ENCODE data around the gene DMXL1.
"Not testable (repeated sequence)": the region's sequence is repeated elsewhere in the genome, so short reads cannot be mapped to it uniquely, and the experiment has no call there.

- TF ChIP-seq CTCF (conservative IDR thresholded peaks at IDR 0.05); ZFX (IDR thresholded peaks at IDR 0.05): not testable (repeated sequence)
Observed at GRCh38 chr5:119122474-119122873, 51.6 kb downstream of the DMXL1 start.
